Limb (tissue), 2 donors: Measurements from ENCODE around the gene AEBP2.
"Not testable (repeated sequence)": the region's sequence is repeated elsewhere in the genome, so short reads cannot be mapped to it uniquely, and the experiment has no call there.

Source experiments
- DNase-seq, 2 donors: peaks; one replicate each; pipeline ENCODE4 v3.0.0-alpha.2; 2016; ENCODE audit errors: extremely low spot score in 2 of 2

AEBP2 gene

DNA sequence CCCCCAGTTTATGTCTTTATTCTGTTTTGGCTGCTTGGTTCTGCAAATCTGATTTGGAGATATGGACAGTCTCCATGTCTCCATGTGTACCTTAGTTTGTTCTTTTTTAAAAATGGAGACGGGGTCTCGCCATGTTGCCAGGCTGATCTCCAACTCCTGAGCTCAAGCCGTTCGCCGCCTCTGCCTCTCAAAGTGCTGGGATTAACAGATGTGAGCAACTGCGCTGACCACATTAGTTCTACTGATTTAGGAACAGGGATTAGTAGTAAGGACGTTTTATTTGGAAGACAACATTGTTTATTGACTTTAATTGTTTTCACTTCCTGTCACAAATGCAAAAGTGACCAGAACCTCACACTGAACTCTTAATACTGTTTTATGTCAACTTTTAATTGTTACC lies 14.7 kb downstream of the AEBP2 start:
- no peak for DNase-seq

GRCh38 chr12:19454837-19455236 lies 15.5 kb downstream of the AEBP2 start:
- DNase-seq = no peak

GRCh38 chr12:19456176-19456575 lies 16.9 kb downstream of the AEBP2 start:
- no peak for DNase-seq

GRCh38 chr12:19457561-19457960 lies 18.3 kb downstream of the AEBP2 start:
- DNase-seq = no peak

DNA sequence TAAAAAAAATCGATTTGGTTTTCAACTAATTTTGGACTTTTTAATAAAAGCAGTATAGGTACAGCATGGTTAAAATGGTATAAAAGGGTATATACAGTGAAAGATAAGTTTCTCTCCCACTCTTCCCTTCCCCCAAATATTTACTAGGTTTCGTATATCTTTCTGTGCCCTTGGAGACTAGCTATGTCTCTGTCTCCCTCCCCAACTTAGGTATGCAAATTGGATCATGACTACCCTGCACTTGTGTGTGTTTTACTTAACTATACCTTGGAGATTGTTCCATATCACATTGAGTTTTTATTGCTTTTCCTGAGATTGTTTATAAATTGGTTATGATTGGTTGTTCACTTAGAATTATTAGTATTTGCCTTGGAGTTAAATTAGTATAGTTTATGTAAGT lies 19.4 kb downstream of the AEBP2 start:
- DNase-seq = no peak

DNA sequence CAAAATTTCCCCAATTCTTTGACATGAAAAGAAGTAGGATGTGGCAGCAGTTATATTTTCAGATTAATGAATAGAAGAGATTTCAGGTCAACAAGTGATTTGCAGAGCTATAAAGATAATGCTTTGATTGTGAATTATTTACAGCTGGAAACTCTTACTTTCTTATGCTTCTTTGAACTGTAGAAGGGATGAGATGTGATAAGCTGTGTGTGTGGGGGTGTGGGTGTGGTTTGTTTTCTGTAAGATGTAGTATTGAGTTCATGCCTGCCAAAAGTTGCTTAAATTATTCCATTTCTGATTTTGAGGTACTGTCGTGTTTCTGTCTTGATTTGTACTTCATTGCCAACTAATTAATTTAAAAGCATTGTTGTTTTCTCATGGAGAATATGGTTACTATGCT lies 22.7 kb downstream of the AEBP2 start:
- DNase-seq = no peak

GRCh38 chr12:19462406-19462805 lies 23.1 kb downstream of the AEBP2 start:
- DNase-seq = no peak

- DNase-seq = no peak
Measured at GRCh38 chr12:19464192-19464580, 24.9 kb downstream of the AEBP2 start.

- no peak for DNase-seq
Measured at GRCh38 chr12:19465711-19466110, 26.4 kb downstream of the AEBP2 start.

DNA sequence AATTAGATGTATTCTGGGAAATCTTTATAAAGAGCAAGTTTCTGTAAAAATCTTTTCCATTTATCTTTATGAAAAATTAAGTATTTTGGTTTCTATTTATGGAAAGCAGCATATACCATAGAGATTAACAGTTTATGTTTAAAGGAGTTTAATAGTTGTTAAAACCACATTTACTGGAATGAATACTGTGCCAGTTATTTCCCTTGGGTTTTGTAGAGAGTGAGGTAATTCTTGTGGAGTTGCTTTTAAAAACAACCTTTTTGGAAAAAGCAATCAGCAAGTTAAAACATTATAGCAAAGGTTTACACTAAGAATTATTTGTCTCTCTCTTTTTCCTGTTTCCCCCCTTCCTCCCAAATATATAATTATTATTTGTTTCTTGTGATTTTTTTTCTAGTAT lies 34.9 kb downstream of the AEBP2 start:
- DNase-seq = no peak

GRCh38 chr12:19475884-19476505 lies 36.7 kb downstream of the AEBP2 start:
- DNase-seq = not testable (repeated sequence)

GRCh38 chr12:19477071-19477470 lies 37.8 kb downstream of the AEBP2 start:
- DNase-seq = no peak

DNA sequence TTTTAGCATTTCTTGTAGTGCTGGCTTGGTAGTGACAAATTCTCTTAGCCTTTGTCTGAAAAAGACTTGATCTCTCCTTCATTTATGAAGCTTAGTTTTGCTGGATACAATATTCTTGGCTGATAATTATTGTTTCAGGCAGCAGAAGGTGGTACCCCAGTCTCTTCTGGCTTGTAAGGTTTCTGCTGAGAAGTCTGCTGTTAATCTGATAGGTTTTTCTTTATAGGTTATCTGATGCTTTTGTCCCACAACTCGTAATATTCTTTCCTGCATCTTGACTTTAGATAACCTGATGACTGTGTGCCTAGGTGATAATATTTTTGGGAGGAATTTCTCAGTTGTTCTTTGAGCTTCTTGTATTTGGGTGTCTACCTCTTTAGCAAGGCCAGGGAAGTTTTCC lies 41.2 kb downstream of the AEBP2 start:
- DNase-seq = no peak

GRCh38 chr12:19482036-19482435 lies 42.7 kb downstream of the AEBP2 start:
- DNase-seq = no peak

DNA sequence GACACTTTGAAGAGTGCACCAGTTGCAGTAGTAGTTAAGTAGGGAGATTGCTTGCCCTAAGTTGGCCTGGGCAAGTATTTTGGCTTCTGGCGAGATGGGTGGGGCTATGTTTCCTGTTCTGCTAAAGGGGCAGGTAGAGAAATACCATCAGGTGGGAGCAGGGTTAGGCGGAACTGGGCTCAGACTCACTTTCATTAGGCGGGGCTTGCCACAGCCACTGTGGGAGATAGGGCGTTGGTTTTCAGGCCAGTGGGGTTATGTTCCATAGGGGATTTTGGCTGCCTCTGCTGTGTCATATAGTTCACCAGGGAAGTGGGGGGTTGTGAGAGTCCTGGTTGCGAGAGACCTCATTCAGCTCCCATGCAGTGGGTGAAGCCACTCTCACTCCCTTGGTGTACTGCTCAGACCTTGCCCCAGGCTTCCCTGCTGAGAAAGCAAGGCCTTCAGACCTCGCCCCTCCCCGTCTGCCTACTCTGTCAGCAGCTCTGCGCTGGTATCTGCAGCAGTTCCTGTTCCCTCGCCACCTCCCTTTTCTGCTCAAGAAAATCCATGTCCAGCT lies 43.3 kb downstream of the AEBP2 start:
- DNase-seq = no peak

- DNase-seq = no peak
Measured at GRCh38 chr12:19483727-19484126, 44.4 kb downstream of the AEBP2 start.

DNA sequence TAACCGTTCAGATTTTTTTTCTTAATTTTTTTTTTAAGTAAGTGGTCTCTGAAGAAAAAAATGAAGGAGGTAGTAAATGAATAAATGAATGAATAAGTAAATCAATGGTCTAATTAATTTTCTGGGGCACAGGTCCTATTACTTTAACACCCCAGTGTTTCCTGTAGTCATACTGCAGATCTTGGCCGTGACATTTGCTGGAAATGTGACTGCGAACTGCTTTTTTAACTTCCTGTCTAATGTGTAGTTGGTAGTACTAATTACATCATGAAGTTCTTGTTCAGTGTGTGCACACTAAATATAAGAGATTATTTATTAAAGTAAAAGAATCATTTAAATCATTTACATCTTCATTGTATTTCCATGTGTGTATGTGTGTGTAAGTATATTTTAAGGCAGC lies 45.4 kb downstream of the AEBP2 start:
- no peak for DNase-seq

GRCh38 chr12:19485240-19485639 lies 45.9 kb downstream of the AEBP2 start:
- no peak for DNase-seq

- no peak for DNase-seq
Measured at GRCh38 chr12:19489168-19489567, 49.9 kb downstream of the AEBP2 start.

DNA sequence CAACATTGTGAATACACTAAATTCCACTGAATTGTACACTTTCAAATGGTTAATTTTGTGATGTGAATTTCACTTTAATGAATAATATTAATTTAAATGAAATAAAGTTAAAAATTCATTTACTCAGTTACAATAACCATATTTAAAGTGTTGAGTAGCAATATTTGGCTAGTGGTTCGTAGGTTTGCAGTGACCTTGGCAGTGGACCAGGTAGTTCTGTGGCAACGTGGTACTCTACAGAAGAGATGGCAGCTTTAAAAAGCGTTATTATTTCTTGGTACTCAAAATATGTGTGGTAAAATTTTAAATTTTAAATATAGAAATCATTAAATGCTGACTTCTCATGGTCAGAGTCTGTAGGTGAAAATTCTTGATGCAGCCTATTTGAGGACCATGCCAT lies 51.6 kb downstream of the AEBP2 start:
- DNase-seq = no peak

DNA sequence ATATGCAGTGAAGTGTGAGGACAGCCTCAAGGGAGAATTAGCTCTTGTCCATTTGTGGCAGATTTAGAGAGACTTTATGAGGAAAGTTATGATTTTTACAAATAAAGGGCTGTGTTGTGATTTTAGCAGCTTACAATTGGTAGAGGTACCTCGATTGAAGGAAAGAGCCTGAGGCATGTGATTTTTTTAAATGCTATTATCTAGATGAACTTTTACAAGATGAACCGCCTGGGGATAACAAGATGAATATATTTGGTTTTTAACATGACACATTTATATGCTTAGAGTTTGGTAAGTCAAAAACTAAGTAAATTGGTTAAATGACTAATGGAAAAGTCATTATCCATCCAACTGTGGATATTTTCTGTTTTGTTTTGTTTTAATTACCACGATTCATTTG lies 52.6 kb downstream of the AEBP2 start:
- no peak for DNase-seq

- no peak for DNase-seq
Measured at GRCh38 chr12:19496219-19496878, 57.1 kb downstream of the AEBP2 start.

GRCh38 chr12:19498099-19498498 lies 58.8 kb downstream of the AEBP2 start:
- no peak for DNase-seq
